ENCODE data around the gene ZNF638. TPM values are rescaled to one million over a fixed set of nuclear protein-coding genes. Genes with fewer than 3 reads are reported as not detected.
A peak's percentile ranks its signal among the peaks of the same experiment; 100 is the strongest.

Gene ZNF638
- total and polyA plus RNA-seq, 4 donors = 23.8 to 184 (median 127) TPM

- Histone ChIP-seq H3K9me3 (ENCODE audit: control insufficient read depth, low read length) (no peaks in the 10 kb centered on the region), H3K4me1 (ENCODE audit: control insufficient read depth in 1 of 2, insufficient read depth in 2 of 2, low read length in 2 of 2) (no peaks in the 10 kb centered on the region), H3K27ac (ENCODE audit: low read depth in 1 of 2, low read length in 2 of 2) (no peak overlapping the region), H3K27me3 (ENCODE audit: control insufficient read depth in 1 of 2, insufficient read depth in 2 of 2, low read length in 1 of 2) (no peaks in the 10 kb centered on the region), H3K36me3 (ENCODE audit: control insufficient read depth in 1 of 2, insufficient read depth in 2 of 2, low read length in 1 of 2) (no peaks in the 10 kb centered on the region), H3K4me3 (ENCODE audit: low read length in 2 of 2) (no peak overlapping the region)
- no peak for ATAC-seq (ENCODE audit: low FRiP score)
- 47 to 50% methylated on average over 7 of the region's 7 CpGs for WGBS, 2 donors
- intact Hi-C loops (cut with DNase I) = no loop called here
- no peak for DNase-seq
Measured at GRCh38 chr2:71458413-71459083, 127.0 kb downstream of the ZNF638 start.

- H3K4me3 ChIP-seq (ENCODE audit: low read length in 2 of 2) = no peak overlapping the region
- H3K4me1 ChIP-seq (ENCODE audit: control insufficient read depth in 1 of 2, insufficient read depth in 2 of 2, low read length in 2 of 2) = no peaks in the 10 kb centered on the region
- 78 to 82% methylated on average over 2 of the region's 2 CpGs for WGBS, 2 donors
- H3K27me3 ChIP-seq (ENCODE audit: control insufficient read depth in 1 of 2, insufficient read depth in 2 of 2, low read length in 1 of 2) = no peaks in the 10 kb centered on the region
- H3K36me3 ChIP-seq (ENCODE audit: control insufficient read depth in 1 of 2, insufficient read depth in 2 of 2, low read length in 1 of 2) = no peaks in the 10 kb centered on the region
- no peak for DNase-seq
- no peak for ATAC-seq (ENCODE audit: low FRiP score)
- intact Hi-C loops (cut with DNase I) = no loop called here
- no peak overlapping the region for H3K27ac ChIP-seq (ENCODE audit: low read depth in 1 of 2, low read length in 2 of 2)
- no peaks in the 10 kb centered on the region for H3K9me3 ChIP-seq (ENCODE audit: control insufficient read depth, low read length)
Measured at GRCh38 chr2:71459084-71459431, 127.5 kb downstream of the ZNF638 start.

GRCh38 chr2:71460056-71460455 is 128.5 kb downstream of the ZNF638 start:
- H3K4me3 ChIP-seq (ENCODE audit: low read length in 2 of 2) = no peak overlapping the region
- H3K9me3 ChIP-seq (ENCODE audit: control insufficient read depth, low read length) = no peaks in the 10 kb centered on the region
- no peak overlapping the region for H3K27ac ChIP-seq (ENCODE audit: low read depth in 1 of 2, low read length in 2 of 2)
- H3K27me3 ChIP-seq (ENCODE audit: control insufficient read depth in 1 of 2, insufficient read depth in 2 of 2, low read length in 1 of 2) = no peaks in the 10 kb centered on the region
- intact Hi-C loops (cut with DNase I) = loop anchor here in 1 of 2 donors (5.0 kb wide), 1 partner anchor 42 kb away; no protein-coding TSS in a partner anchor
- 86 to 93% methylated on average over 6 of the region's 6 CpGs for WGBS, 2 donors
- H3K4me1 ChIP-seq (ENCODE audit: control insufficient read depth in 1 of 2, insufficient read depth in 2 of 2, low read length in 2 of 2) = no peaks in the 10 kb centered on the region
- ATAC-seq (ENCODE audit: low FRiP score) (no peak), DNase-seq (no peak)
- no peaks in the 10 kb centered on the region for H3K36me3 ChIP-seq (ENCODE audit: control insufficient read depth in 1 of 2, insufficient read depth in 2 of 2, low read length in 1 of 2)

GRCh38 chr2:71460595-71461303 is 129.2 kb downstream of the ZNF638 start:
- Histone ChIP-seq H3K27ac (ENCODE audit: low read depth in 1 of 2, low read length in 2 of 2) (no peak overlapping the region), H3K4me1 (ENCODE audit: control insufficient read depth in 1 of 2, insufficient read depth in 2 of 2, low read length in 2 of 2) (no peaks in the 10 kb centered on the region), H3K9me3 (ENCODE audit: control insufficient read depth, low read length) (no peaks in the 10 kb centered on the region), H3K27me3 (ENCODE audit: control insufficient read depth in 1 of 2, insufficient read depth in 2 of 2, low read length in 1 of 2) (no peaks in the 10 kb centered on the region), H3K4me3 (ENCODE audit: low read length in 2 of 2) (no peak overlapping the region), H3K36me3 (ENCODE audit: control insufficient read depth in 1 of 2, insufficient read depth in 2 of 2, low read length in 1 of 2) (no peaks in the 10 kb centered on the region)
- ATAC-seq (ENCODE audit: low FRiP score) = peak; percentile 44
- no peak for DNase-seq
- intact Hi-C loops (cut with DNase I) = loop anchor here in 1 of 2 donors (5.0 kb wide), 1 partner anchor 42 kb away; no protein-coding TSS in a partner anchor
- WGBS, 2 donors = 64 to 67% methylated on average over 9 of the region's 9 CpGs

- no peaks in the 10 kb centered on the region for H3K36me3 ChIP-seq (ENCODE audit: control insufficient read depth in 1 of 2, insufficient read depth in 2 of 2, low read length in 1 of 2)
- no peaks in the 10 kb centered on the region for H3K9me3 ChIP-seq (ENCODE audit: control insufficient read depth, low read length)
- no peak overlapping the region for H3K4me3 ChIP-seq (ENCODE audit: low read length in 2 of 2)
- H3K27ac ChIP-seq (ENCODE audit: low read depth in 1 of 2, low read length in 2 of 2) = no peak overlapping the region
- no peak for DNase-seq
- no peaks in the 10 kb centered on the region for H3K27me3 ChIP-seq (ENCODE audit: control insufficient read depth in 1 of 2, insufficient read depth in 2 of 2, low read length in 1 of 2)
- H3K4me1 ChIP-seq (ENCODE audit: control insufficient read depth in 1 of 2, insufficient read depth in 2 of 2, low read length in 2 of 2) = no peaks in the 10 kb centered on the region
- 57 to 86% methylated on average over 5 of the region's 5 CpGs for WGBS, 2 donors
- intact Hi-C loops (cut with DNase I) = loop anchor here in 1 of 2 donors (5.0 kb wide), 1 partner anchor 41 kb away; no protein-coding TSS in a partner anchor
- no peak for ATAC-seq (ENCODE audit: low FRiP score)
Measured at GRCh38 chr2:71461304-71461671, 129.7 kb downstream of the ZNF638 start.

GRCh38 chr2:71462056-71462605 is 130.5 kb downstream of the ZNF638 start:
- ATAC-seq (ENCODE audit: low FRiP score) (no peak), DNase-seq (no peak)
- Histone ChIP-seq H3K27me3 (ENCODE audit: control insufficient read depth in 1 of 2, insufficient read depth in 2 of 2, low read length in 1 of 2) (no peaks in the 10 kb centered on the region), H3K4me3 (ENCODE audit: low read length in 2 of 2) (no peak overlapping the region), H3K36me3 (ENCODE audit: control insufficient read depth in 1 of 2, insufficient read depth in 2 of 2, low read length in 1 of 2) (no peaks in the 10 kb centered on the region), H3K4me1 (ENCODE audit: control insufficient read depth in 1 of 2, insufficient read depth in 2 of 2, low read length in 2 of 2) (no peaks in the 10 kb centered on the region), H3K9me3 (ENCODE audit: control insufficient read depth, low read length) (no peaks in the 10 kb centered on the region), H3K27ac (ENCODE audit: low read depth in 1 of 2, low read length in 2 of 2) (no peak overlapping the region)
- intact Hi-C loops (cut with DNase I) = loop anchor here in 1 of 2 donors (5.0 kb wide), 1 partner anchor 40 kb away; no protein-coding TSS in a partner anchor
- WGBS, 2 donors = 83 to 87% methylated on average over 8 of the region's 8 CpGs

GRCh38 chr2:71462641-71463341 is 131.2 kb downstream of the ZNF638 start:
- Histone ChIP-seq H3K4me1 (ENCODE audit: control insufficient read depth in 1 of 2, insufficient read depth in 2 of 2, low read length in 2 of 2) (no peaks in the 10 kb centered on the region), H3K27ac (ENCODE audit: low read depth in 1 of 2, low read length in 2 of 2) (no peak overlapping the region), H3K27me3 (ENCODE audit: control insufficient read depth in 1 of 2, insufficient read depth in 2 of 2, low read length in 1 of 2) (no peaks in the 10 kb centered on the region), H3K4me3 (ENCODE audit: low read length in 2 of 2) (no peak overlapping the region), H3K9me3 (ENCODE audit: control insufficient read depth, low read length) (no peaks in the 10 kb centered on the region), H3K36me3 (ENCODE audit: control insufficient read depth in 1 of 2, insufficient read depth in 2 of 2, low read length in 1 of 2) (no peaks in the 10 kb centered on the region)
- WGBS, 2 donors = 93 to 94% methylated on average over 5 of the region's 5 CpGs
- DNase-seq = no peak
- intact Hi-C loops (cut with DNase I) = loop anchor here in 1 of 2 donors (5.0 kb wide), 1 partner anchor 40 kb away; no protein-coding TSS in a partner anchor
- ATAC-seq (ENCODE audit: low FRiP score) = no peak

- no peak for DNase-seq
- 83 to 85% methylated on average over 7 of the region's 7 CpGs for WGBS, 2 donors
- Histone ChIP-seq H3K4me1 (ENCODE audit: control insufficient read depth in 1 of 2, insufficient read depth in 2 of 2, low read length in 2 of 2) (no peaks in the 10 kb centered on the region), H3K4me3 (ENCODE audit: low read length in 2 of 2) (no peak overlapping the region), H3K27ac (ENCODE audit: low read depth in 1 of 2, low read length in 2 of 2) (no peak overlapping the region), H3K36me3 (ENCODE audit: control insufficient read depth in 1 of 2, insufficient read depth in 2 of 2, low read length in 1 of 2) (no peaks in the 10 kb centered on the region), H3K9me3 (ENCODE audit: control insufficient read depth, low read length) (no peaks in the 10 kb centered on the region), H3K27me3 (ENCODE audit: control insufficient read depth in 1 of 2, insufficient read depth in 2 of 2, low read length in 1 of 2) (no peaks in the 10 kb centered on the region)
- intact Hi-C loops (cut with DNase I) = loop anchor here in 1 of 2 donors (5.0 kb wide), 1 partner anchor 39 kb away; no protein-coding TSS in a partner anchor
- ATAC-seq (ENCODE audit: low FRiP score) = no peak
Measured at GRCh38 chr2:71463342-71463654, 131.7 kb downstream of the ZNF638 start.

Data from aorta (tissue), 5 donors.